ENCODE data around the gene TMEM170B. TPM values are rescaled to one million over a fixed set of nuclear protein-coding genes. Genes with fewer than 3 reads are reported as not detected.

TMEM170B gene
- total and polyA plus RNA-seq, 3 donors from 2014 or later, result 5.6 to 8.0 (median 6.5) TPM

DNA sequence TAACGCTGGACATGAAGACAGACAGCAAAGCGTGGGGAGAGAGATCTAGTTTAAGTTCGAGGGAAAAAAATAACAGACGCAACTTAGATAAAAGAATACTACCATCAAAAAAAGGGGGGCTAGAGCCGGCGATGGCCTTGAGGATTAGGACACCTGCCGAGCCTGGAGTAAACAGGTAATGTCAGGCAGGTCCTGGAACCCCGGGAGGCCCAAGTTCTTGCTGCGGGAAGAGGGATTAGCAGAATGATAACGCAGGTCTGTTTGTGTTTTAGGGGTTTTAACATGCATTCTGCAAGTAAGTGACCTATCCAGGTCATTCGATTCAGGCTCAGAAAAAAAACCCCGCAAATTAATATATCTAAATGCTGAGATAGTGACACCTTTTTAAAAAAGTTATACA lies 754 bp upstream of the TMEM170B start:
- no peaks in the 10 kb centered on the region for H3K36me3 ChIP-seq (ENCODE audit: low read depth, missing control alignments)
- H3K27me3 ChIP-seq, result no peaks in the 10 kb centered on the region
- peak; percentile 20 for DNase-seq
- peak overlapping the region; percentile 92 to 97 for H3K4me3 ChIP-seq
- no peaks in the 10 kb centered on the region for H3K9me3 ChIP-seq
- H3K27ac ChIP-seq, result peak overlapping the region; percentile 48 to 89
- TF ChIP-seq CTCF (IDR thresholded peaks at IDR 0.05) (no peak), POLR2A (IDR thresholded peaks at IDR 0.05) (no peak)
- intact Hi-C loops (cut with DNase I; ENCODE audit: low total_unique reads), result no loop called here
- H3K4me1 ChIP-seq, result peaks cover 6% of the 10 kb centered on the region
- WGBS, 2 donors, result 2 to 3% methylated on average over 12 of the region's 12 CpGs

GRCh38 chr6:11538052-11538818 lies 686 bp downstream of the TMEM170B start:
- H3K27me3 ChIP-seq, result no peaks in the 10 kb centered on the region
- TF ChIP-seq CTCF (IDR thresholded peaks at IDR 0.05), result no peak
- TF ChIP-seq POLR2A (IDR thresholded peaks at IDR 0.05), result no peak
- H3K27ac ChIP-seq, result peak overlapping the region; percentile 86 to 89
- H3K4me3 ChIP-seq, result peak overlapping the region; percentile 92 to 97
- H3K4me1 ChIP-seq, result peaks cover 6% of the 10 kb centered on the region
- intact Hi-C loops (cut with DNase I; ENCODE audit: low total_unique reads), result no loop called here
- no peaks in the 10 kb centered on the region for H3K9me3 ChIP-seq
- 1% methylated on average over 14 to 73 of the region's 74 CpGs for WGBS, 2 donors
- no peaks in the 10 kb centered on the region for H3K36me3 ChIP-seq (ENCODE audit: low read depth, missing control alignments)
- peak; percentile 36 for DNase-seq

DNA sequence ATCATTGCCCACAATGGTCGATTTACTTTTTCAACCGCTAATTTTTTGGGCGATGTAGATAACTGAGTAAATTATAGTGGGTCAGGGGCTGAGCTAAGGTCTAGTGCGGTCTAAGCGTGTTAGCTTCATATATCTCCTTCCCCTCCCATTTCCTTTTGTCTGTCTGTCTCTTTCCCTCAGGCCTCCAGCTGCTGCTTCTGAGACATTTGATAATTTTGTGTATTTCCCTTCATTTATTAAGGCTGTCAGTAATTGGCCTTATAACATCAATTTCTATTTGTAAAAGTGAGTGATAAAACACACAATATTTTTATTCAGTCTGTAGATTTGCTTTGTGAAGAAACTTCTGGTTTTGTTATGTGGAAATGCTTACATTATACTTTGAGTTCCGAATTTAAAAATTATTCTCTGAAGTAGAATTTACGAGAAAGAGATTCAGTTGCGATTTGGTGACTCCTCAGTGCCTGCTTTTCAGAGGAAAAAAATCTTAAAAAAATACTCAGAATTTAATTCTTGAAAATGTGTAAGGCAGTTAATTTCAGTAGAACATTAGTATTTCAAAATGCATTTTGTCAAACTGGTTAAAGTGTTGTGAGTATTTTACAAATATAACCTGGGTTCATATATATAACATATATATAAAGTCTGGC lies 1.4 kb downstream of the TMEM170B start:
- TF ChIP-seq CTCF (IDR thresholded peaks at IDR 0.05), result no peak
- no peak for TF ChIP-seq POLR2A (IDR thresholded peaks at IDR 0.05)
- Histone ChIP-seq H3K4me3 (peak overlapping the region; percentile 92 to 97), H3K27me3 (no peaks in the 10 kb centered on the region), H3K27ac (peak overlapping the region; percentile 86 to 89), H3K4me1 (peaks cover 6% of the 10 kb centered on the region), H3K9me3 (no peaks in the 10 kb centered on the region), H3K36me3 (ENCODE audit: low read depth, missing control alignments) (no peaks in the 10 kb centered on the region)
- DNase-seq, result no peak
- intact Hi-C loops (cut with DNase I; ENCODE audit: low total_unique reads), result no loop called here
- 31 to 35% methylated on average over 8 of the region's 8 CpGs for WGBS, 2 donors

GRCh38 chr6:11542863-11543262 lies 5.3 kb downstream of the TMEM170B start:
- Histone ChIP-seq H3K36me3 (ENCODE audit: low read depth, missing control alignments) (no peaks in the 10 kb centered on the region), H3K4me3 (no peak overlapping the region), H3K9me3 (no peaks in the 10 kb centered on the region), H3K4me1 (no peaks in the 10 kb centered on the region), H3K27ac (no peak overlapping the region), H3K27me3 (no peaks in the 10 kb centered on the region)
- DNase-seq, result no peak
- intact Hi-C loops (cut with DNase I; ENCODE audit: low total_unique reads), result no loop called here
- TF ChIP-seq CTCF (IDR thresholded peaks at IDR 0.05), result no peak
- no peak for TF ChIP-seq POLR2A (IDR thresholded peaks at IDR 0.05)
- 93 to 94% methylated on average over 3 of the region's 3 CpGs for WGBS, 2 donors
